Cardiac septum (tissue), 1 donor: Measurements from ENCODE around the gene BBOX1. TPM values are rescaled to one million over a fixed set of nuclear protein-coding genes. Genes with fewer than 3 reads are reported as not detected.
"Not testable (repeated sequence)": the region's sequence is repeated elsewhere in the genome, so short reads cannot be mapped to it uniquely, and the experiment has no call there.

Source experiments
- DNase-seq: peaks from one replicate; pipeline ENCODE4 v3.0.0-alpha.2; 2020; ENCODE audit warnings: low spot score
- intact Hi-C: fragments of 100-400 bp; cut with DNase I; formaldehyde crosslinking; loops from one replicate; pipeline ENCODE4 v1.14.0; 2022
- long read RNA-seq: library from polyadenylated mRNA; unstranded; transcript quantifications from one replicate; pipeline ENCODE4 v2.0.0, GENCODE V29; 2021
- total RNA-seq: library from RNA; stranded (reverse); fragmentation: NEBNext Ultra II Directional; extraction: Animal tissue kit (Norgen Biotek cat#: 25700); gene quantifications from one replicate; pipeline ENCODE4 v1.2.1, GENCODE V29; 2021
- donor health status: DM: no; HTN: no; CAD: no.

BBOX1 gene, protein sequence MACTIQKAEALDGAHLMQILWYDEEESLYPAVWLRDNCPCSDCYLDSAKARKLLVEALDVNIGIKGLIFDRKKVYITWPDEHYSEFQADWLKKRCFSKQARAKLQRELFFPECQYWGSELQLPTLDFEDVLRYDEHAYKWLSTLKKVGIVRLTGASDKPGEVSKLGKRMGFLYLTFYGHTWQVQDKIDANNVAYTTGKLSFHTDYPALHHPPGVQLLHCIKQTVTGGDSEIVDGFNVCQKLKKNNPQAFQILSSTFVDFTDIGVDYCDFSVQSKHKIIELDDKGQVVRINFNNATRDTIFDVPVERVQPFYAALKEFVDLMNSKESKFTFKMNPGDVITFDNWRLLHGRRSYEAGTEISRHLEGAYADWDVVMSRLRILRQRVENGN
- not detected for total RNA-seq
- long read RNA-seq, result 0 reads

DNA sequence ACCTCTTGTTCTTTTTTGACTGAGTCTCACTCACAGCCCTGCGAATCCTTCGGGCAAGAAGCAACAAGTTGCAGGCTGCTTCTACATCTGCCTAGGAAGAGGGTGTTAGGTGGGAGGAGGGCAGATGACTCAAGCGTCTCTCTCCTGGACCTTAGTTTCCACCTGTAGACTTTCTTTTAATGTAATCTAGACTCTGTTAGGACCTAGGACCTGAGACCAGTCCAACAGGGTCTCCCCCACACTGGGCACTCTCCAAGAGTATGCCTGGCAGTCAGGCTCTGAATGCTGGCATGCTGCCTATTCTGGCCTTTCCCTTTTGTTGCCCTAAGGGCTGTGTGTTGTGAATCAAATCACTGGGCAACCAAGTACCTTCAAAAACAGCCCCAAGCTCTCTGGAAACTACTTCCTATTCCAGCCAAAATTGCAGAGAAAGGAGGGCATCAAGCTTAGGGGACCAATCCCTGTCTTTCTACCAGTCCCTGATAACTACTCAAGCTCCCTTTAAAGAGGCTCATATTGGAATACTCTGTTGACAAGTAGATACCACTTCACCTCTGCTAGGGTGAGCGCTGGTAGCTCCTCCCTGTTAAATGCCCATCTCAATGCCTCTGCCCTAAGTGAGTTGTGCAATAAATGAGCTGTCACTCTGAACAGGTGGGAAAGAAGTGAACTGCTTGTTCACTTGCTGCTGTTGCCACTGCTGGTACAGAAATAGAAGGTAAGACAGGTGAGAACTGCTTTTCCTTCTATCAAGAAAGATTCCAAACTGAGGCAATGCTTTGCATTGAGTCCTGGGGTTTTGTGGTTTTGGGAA, at the start of gene BBOX1:
BBOX1 (plus strand) TSS at position 514 of the 814 bp plus-strand sequence. CDS start 14,616 bp downstream, outside the sequence.
- intact Hi-C loops, result no loop called here
- DNase-seq, result no peak

DNA sequence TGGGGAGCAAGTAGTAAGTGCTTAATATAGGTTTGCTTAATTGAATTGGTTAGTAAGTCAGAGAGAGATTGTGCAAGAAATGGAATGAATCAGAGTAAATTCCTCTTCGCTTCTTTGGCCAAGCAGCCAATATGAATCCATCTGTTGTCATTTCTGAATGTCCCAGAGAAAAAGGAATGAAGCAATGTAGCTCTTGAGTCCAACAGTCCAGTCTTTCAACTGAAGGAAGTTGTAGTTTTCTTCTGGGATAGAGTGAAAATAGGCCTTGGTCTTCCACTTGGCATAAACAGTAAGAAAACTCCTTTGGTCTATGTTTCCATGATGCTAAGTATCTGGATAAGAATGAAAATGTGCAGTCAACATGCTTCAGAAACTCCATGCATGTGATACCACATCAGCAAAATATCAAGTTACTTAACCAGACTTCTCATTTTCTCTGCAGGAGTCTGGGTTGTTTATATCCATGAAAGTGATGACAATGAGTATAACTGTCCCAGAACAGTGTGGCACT, 48.5 kb upstream of the BBOX1 start:
- intact Hi-C loops, result no loop called here
- no peak for DNase-seq

DNA sequence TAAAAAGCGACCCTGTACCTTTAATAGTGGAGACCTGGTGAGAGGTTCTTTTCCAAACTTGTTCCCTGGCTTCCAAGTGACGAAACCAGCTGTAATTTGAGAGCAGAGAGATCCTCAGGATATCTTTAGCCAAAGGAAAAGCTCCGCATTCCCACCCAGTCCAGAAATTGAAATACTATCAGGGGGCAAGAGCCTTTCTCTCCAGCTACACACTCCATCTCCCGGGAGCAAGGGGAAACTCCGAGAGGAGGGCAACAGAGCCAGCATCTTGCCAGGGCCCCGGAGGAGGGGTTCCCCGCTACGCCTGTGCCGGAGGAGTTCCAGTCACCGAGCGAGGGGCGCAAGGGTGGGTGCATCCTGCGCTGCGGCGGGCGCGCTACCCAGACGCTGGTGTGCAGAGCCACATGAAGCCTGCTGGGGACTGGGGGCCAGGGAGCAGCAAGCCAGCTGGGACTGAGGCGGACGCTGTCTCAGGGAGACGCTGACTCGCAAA, 46.6 kb upstream of the BBOX1 start, which contains the start of gene FIBIN:
FIBIN (plus strand) TSS at position 148 of the 493 bp plus-strand sequence. CDS start 415 bp downstream, outside the sequence.
- no peak for DNase-seq
- intact Hi-C loops, result no loop called here

DNA sequence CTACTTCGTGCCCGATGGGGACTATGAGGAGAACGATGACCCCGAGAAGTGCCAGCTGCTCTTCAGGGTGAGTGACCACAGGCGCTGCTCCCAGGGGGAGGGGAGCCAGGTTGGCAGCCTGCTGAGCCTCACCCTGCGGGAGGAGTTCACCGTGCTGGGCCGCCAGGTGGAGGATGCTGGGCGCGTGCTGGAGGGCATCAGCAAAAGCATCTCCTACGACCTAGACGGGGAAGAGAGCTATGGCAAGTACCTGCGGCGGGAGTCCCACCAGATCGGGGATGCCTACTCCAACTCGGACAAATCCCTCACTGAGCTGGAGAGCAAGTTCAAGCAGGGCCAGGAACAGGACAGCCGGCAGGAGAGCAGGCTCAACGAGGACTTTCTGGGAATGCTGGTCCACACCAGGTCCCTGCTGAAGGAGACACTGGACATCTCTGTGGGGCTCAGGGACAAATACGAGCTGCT, 46.0 kb upstream of the BBOX1 start:
- no peak for DNase-seq
- intact Hi-C loops, result no loop called here

DNA sequence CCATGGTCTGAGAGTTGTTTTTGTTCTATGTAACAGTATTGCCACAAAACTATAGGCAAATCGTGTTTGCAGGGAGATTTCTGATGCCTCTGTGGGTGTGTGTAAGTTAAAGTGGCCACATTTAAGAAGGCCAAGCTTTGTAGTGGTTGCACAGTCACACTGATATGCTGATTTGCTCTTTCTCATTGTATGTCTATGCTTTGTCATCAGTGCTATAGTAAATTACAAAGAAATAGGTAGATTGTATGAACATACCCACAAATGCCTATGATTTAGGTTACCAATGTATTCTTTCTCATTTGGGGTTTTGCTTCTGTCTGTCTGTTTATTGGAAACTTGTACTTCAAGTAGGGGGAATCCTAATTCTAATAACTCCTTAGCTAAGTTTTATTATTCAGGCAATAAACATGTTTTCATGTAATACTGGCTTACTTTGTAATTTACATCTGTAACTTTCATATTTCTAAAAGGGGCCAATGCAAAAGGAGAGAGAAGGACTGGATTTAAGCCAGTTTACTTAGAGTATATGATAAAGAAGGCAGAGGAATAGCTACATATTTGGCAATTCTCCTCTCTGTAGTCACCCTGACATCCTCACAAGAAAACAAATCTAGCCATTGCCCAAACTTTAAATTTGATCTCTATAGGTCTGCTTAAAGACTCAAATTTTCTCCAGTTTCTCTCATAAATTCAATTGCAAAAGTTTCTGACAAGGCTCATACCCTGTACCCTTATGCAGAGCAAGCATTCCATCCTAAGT, 44.7 kb upstream of the BBOX1 start:
- intact Hi-C loops, result no loop called here
- DNase-seq, result no peak

DNA sequence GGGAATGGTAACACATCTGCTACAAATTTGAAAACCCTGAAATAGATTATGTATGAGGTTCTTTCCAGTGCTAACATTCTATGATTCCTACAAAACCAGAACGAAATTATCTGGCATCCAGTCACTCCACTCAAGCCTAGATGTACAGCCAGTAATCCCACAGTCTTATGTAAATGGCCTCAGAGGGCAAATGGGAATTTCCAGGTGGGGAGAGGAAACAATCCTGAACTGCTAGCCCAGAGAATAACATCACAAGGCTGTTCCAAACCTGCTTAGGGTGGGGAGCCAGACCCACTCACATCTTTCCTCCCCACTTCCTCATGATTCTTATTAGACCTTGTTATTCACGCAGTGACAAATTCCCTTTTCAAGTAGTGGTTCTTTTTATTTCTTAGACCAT, 43.2 kb upstream of the BBOX1 start:
- DNase-seq, result no peak
- intact Hi-C loops, result no loop called here

DNA sequence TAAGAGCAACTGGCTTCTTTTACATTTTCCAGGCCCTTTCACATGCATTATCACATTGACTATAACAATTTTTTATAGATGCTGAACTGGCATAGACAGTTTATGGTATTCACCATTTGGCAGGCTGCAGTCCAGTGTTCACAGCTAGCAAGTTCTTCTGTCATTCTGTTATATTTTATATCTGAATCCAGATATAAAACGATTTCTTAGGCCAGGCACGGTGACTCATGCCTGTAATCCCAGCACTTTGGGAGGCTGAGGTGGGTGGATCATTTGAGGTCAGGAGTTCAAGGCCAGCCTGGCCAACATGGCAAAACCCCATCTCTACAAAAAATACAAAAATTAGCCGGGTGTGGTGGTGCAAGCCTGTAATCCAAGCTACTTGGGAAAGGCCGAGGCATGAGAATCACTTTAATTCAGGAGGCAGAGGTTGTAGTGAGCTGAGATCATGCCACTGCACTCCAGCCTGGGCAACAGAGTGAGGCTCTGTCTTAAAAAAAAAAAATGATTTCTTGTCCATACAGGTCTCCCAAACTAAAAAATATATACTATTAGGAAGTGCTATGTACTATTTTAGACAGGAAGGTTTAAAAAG, 39.4 kb upstream of the BBOX1 start:
- DNase-seq, intact Hi-C loops: not testable (repeated sequence)

DNA sequence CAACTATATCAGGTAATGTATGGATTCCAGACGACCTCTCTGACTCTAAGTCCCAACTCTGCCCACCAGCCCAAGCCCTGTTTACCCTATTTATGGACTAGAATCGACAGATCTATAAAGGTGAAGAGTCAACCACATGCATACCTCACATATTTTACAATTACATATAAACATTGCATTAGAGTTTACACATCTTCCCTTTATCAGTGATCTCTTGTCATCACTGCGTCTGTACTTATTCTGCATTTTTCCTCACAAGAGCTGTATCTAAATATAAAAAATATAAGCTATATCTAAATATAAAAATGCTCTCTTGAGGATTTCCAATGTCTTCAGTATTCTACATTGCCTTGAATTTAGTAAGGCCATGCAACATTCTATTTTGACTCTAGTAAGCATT, 38.2 kb upstream of the BBOX1 start:
- intact Hi-C loops, result no loop called here
- no peak for DNase-seq

DNA sequence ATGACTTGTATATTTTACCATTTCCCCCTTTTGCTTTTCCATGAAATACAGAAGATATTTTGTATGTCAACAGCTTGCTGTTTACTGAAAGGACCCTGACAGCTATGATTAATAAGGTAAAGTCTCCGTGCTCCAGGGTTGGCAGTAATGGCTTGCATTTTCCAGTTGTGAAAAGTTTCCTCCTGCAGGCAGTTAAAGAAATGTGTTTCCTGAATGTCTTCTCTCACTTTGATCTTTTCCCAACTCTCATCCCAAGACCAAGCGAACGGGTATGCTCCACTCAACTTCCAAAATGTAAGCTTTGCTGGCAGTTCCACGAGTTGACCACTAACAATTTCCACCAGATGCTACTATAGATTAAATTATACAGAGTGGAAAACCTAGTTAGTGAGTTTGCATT, 37.8 kb upstream of the BBOX1 start:
- DNase-seq, result no peak
- intact Hi-C loops, result no loop called here

DNA sequence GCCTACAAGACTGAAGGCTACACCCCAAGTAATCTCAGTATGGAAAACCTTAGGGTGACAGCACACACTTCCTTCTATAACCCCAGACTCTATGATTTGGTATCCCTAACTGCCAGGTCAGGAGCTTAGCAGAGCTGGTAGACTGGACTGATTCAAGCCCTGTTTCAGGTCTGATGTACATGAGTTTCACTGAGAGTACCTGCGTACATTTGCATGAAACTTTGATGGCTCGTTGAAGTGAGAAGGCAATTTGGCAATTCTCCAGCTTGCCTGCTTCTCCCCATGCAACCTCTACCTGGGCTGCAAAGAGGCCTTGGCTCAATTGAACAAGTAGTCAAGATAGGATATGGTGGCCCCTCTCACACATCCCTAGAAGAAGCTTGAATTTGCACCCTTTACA, 36.5 kb upstream of the BBOX1 start:
- intact Hi-C loops, result no loop called here
- DNase-seq, result no peak

DNA sequence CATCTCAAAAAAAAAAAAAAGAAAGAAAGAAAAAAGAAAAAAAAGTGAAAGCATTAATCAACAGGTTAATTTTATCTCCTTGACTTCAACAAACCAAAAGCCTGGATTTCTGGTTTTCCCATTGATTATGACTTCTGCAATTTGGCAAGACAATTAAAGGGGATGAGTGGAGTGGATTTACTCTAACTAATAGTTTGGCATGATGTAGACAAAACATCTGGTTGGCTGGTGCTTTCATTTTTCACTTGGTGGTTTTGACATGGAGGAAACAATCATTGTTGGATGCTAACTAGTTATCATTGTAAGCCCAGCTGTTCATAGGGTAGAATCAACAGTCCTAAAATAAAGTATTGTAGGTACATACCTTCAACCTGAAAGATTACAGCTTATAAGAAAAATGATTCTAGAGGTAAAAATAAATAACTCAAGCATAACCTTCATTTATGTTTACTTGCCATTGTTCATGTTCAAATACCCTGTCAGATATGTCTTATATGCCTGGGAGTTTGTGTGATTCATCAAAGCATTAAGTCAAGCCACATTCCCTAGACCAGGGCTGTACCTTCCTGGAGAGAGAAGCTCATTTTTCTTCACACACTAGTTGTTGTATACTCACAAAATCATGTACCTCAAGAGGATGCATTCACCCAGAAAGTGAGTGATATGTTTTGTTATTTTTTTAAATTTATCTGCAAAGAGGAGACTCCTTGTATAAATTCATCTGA, 31.6 kb upstream of the BBOX1 start:
- intact Hi-C loops, result no loop called here
- no peak for DNase-seq

DNA sequence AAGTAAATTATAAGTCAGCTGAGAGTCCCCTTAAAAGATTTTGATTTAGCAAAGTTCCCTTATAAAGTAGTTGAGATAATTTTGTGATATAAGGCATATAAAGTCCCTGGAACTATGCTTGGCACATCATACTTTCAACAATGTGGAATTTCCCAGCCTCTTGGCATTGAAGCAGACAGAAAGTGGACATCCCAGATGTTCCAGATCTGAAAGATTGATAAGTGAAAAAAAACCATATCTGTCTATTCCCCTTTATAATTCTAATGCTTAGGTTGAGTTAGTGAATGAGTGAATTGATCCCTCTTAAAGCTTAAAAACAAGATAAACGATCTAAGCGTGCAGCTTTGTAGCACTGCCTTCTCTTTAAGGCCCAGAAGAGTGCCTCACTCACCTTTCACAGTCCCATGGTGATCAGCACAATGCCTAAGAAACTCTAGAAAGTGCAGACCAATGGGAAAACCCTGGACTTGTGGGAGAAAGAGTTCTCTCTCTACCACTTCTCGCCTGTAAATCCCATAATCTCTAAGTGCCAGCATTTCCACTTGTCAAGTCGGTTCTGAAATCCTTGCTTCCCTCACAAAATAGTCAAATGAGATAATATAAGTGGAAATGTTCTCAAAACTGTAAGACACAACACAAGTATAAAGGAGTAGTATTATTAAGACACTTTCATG, 28.9 kb upstream of the BBOX1 start:
- intact Hi-C loops, result no loop called here
- no peak for DNase-seq

DNA sequence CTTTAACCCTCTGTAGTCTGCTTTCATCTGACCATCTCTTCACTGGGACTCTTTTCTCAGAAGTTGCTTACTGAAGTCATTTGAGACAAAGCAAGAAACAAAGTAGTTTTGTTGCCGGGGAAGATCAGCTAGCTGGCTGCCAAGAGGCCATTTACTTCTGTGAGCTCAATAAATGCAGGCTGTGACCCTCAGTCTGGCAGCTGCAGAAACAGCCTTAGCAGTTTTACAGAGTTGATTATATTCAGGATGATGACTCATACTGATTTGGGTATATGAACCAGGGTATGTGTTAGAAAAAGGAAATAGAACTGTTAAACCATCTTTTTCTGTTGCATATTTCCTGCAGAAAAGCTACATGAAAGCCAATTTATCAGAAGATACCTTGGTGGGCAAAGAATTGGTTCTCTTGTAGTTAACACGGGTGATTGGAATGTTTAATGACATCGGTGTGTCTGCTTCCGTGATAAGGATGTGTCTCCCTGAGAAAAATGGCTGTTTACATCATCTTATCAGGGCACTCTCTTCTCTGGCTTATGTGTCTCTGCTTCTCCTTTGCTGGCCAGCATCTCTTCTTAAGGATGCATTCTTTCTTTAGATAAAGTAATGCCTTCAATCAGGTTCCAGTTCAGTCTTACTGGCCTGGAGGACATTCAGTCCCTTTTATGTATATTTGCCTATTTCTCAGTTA, 28.2 kb upstream of the BBOX1 start:
- DNase-seq, result no peak
- intact Hi-C loops, result no loop called here

DNA sequence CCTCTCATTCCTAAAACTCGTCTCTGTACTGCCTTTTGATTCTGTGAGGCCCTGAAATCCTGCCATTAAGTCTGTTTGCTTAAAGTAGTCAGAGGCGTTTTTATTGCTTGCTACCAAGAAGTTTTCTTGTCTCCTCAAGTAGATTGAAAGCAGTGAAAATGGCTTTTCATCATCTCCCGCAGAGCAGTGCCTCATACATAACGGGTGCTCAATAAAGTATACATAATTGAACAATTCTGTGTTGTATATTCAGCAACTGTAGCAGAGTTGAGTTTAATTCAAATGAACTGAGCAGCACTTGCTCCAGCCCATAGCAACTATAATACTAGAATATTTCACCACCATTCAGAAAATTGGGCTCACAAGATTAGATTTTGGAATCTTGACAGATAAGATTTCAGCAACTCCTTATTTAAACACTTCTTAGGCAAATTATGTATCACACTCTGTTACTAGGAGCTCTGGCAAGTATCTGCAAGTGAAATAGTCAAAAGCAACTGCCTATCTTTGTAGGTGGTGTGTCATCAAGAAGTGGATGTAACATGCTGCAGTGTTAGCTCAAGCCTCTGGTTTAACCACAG, 26.7 kb upstream of the BBOX1 start:
- intact Hi-C loops, result no loop called here
- no peak for DNase-seq

DNA sequence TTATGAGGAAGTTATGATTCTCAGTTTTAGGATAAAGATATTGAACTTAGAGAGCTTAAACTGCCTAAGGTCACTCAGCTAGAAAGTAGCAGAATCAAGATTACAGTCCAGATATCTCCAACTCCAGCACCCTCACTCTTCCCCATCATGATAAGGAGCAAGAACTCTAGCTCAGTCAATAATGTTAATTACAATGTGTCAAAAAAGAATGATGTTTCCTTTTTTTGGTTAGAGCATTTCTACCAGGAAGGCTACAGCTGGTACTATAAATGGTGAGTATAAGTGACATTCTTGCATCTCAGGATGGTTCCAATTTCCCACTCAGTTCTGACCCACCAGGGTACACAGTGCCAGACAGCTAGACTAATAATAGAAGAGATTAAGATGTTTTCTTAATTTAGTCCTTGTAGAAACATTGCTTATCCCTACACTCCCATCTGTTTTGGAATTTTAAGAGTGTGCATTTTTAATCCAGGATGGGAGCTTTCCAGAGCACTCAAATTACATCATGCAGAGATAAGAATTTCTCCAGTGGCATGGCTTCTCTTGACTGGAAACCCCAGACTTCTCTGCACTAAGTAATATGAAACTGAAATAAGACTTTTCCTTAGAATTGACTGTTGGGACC, 21.6 kb upstream of the BBOX1 start:
- DNase-seq, result no peak
- intact Hi-C loops, result no loop called here

DNA sequence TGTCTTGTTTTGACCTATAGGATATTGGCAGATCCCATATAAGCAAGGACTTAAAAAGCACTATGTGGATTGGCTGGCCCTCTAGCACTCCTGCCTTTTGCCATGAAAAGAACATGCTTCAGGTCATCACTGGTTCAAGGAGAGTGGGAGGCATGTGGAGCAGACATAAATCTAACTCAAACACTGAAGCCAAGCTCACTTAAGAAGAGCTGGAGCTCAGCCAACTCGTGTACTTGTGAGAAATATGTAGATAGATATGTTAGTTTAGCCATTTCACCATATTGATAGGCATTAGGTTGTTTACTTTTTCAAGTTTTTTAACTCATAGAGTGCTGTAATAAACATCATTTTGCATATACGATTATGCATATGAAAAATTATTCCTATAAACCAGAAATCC, 19.9 kb upstream of the BBOX1 start:
- DNase-seq, result no peak
- intact Hi-C loops, result no loop called here
